Activated naive CD4-positive, alpha-beta T cell treated with anti-CD3 and anti-CD28 coated beads, Interleukin-2, amount 50 U/mL, for 24 hours (primary cell): ENCODE results near the gene KRTAP4-11.
A peak's percentile ranks its signal among the peaks of the same experiment; 100 is the strongest.
"Not testable (repeated sequence)": the region's sequence is repeated elsewhere in the genome, so short reads cannot be mapped to it uniquely, and the experiment has no call there.

Source experiments
- H3K27ac Mint-ChIP-seq: one replicate; pipeline ENCODE4 v1.8.0; 2021; ENCODE audit warnings: mild to moderate bottlenecking, mixed read lengths
- H3K27me3 Mint-ChIP-seq: one replicate; pipeline ENCODE4 v1.8.0; 2021; ENCODE audit warnings: mixed read lengths
- H3K36me3 Mint-ChIP-seq: one replicate; pipeline ENCODE4 v1.8.0; 2021; ENCODE audit warnings: mixed read lengths
- H3K4me1 Mint-ChIP-seq: one replicate; pipeline ENCODE4 v1.8.0; 2021; ENCODE audit warnings: mixed read lengths
- H3K4me3 Mint-ChIP-seq: one replicate; pipeline ENCODE4 v1.8.0; 2021; ENCODE audit warnings: mild to moderate bottlenecking, mixed read lengths
- H3K9me3 Mint-ChIP-seq: one replicate; pipeline ENCODE4 v1.8.0; 2021; ENCODE audit warnings: mixed read lengths

KRTAP4-11 gene

GRCh38 chr17:41139865-41140264 lies 21.7 kb upstream of the KRTAP4-11 start:
- Mint-ChIP-seq H3K9me3 (peaks cover 20% of the 10 kb centered on the region), H3K36me3 (peaks cover 12% of the 10 kb centered on the region)
- not testable (repeated sequence) for H3K4me3 Mint-ChIP-seq, H3K27ac Mint-ChIP-seq, H3K27me3 Mint-ChIP-seq, H3K4me1 Mint-ChIP-seq

GRCh38 chr17:41133880-41134735 lies 15.9 kb upstream of the KRTAP4-11 start:
- Mint-ChIP-seq H3K36me3 (peaks cover 2% of the 10 kb centered on the region), H3K4me3 (no peak overlapping the region), H3K4me1 (peaks cover 38% of the 10 kb centered on the region), H3K27ac (no peak overlapping the region), H3K27me3 (no peaks in the 10 kb centered on the region), H3K9me3 (peaks cover 2% of the 10 kb centered on the region)

GRCh38 chr17:41131979-41132378 lies 13.8 kb upstream of the KRTAP4-11 start:
- Mint-ChIP-seq H3K27me3 (no peaks in the 10 kb centered on the region), H3K9me3 (peaks cover 9% of the 10 kb centered on the region), H3K36me3 (no peaks in the 10 kb centered on the region), H3K4me1 (peaks cover 44% of the 10 kb centered on the region), H3K4me3 (no peak overlapping the region), H3K27ac (no peak overlapping the region)

- Mint-ChIP-seq H3K4me1 (peaks cover 71% of the 10 kb centered on the region), H3K27ac (no peak overlapping the region), H3K4me3 (no peak overlapping the region), H3K9me3 (peaks cover 9% of the 10 kb centered on the region), H3K27me3 (no peaks in the 10 kb centered on the region), H3K36me3 (peaks cover 2% of the 10 kb centered on the region)
Observed at GRCh38 chr17:41127371-41127770, 9.2 kb upstream of the KRTAP4-11 start.

- Mint-ChIP-seq H3K4me3 (peak overlapping the region; percentile 28), H3K36me3 (peaks cover 2% of the 10 kb centered on the region), H3K27me3 (no peaks in the 10 kb centered on the region), H3K9me3 (peaks cover 9% of the 10 kb centered on the region), H3K4me1 (peaks cover 63% of the 10 kb centered on the region), H3K27ac (peak overlapping the region; percentile 46)
Observed at GRCh38 chr17:41126412-41126811, 8.2 kb upstream of the KRTAP4-11 start.

- H3K27ac Mint-ChIP-seq = no peak overlapping the region
- no peaks in the 10 kb centered on the region for H3K27me3 Mint-ChIP-seq
- peaks cover 9% of the 10 kb centered on the region for H3K9me3 Mint-ChIP-seq
- no peak overlapping the region for H3K4me3 Mint-ChIP-seq
- H3K4me1 Mint-ChIP-seq = peaks cover 67% of the 10 kb centered on the region
- peaks cover 2% of the 10 kb centered on the region for H3K36me3 Mint-ChIP-seq
Observed at GRCh38 chr17:41125064-41125463, 6.9 kb upstream of the KRTAP4-11 start.

GRCh38 chr17:41123991-41124371 lies 5.8 kb upstream of the KRTAP4-11 start, which contains the start of gene KRTAP4-12:
Gene KRTAP4-12 (minus strand): TSS chr17:41124182. CDS start chr17:41124122, 60 bp downstream.
- H3K36me3 Mint-ChIP-seq, H3K9me3 Mint-ChIP-seq, H3K27me3 Mint-ChIP-seq: not testable (repeated sequence)
- H3K27ac Mint-ChIP-seq = peak within 1 kb of the TSS; percentile 86
- peaks cover 62% of the 10 kb centered on the region for H3K4me1 Mint-ChIP-seq
- peak within 1 kb of the TSS; percentile 72 for H3K4me3 Mint-ChIP-seq

- H3K9me3 Mint-ChIP-seq, H3K36me3 Mint-ChIP-seq, H3K27me3 Mint-ChIP-seq: not testable (repeated sequence)
- Mint-ChIP-seq H3K4me3 (peak overlapping the region; percentile 72), H3K4me1 (peaks cover 62% of the 10 kb centered on the region), H3K27ac (peak overlapping the region; percentile 86)
Observed at GRCh38 chr17:41123292-41123990, 5.3 kb upstream of the KRTAP4-11 start.

GRCh38 chr17:41121742-41122141 lies 3.6 kb upstream of the KRTAP4-11 start:
- H3K4me1 Mint-ChIP-seq = peaks cover 70% of the 10 kb centered on the region
- H3K36me3 Mint-ChIP-seq = peaks cover 2% of the 10 kb centered on the region
- no peaks in the 10 kb centered on the region for H3K9me3 Mint-ChIP-seq
- H3K27me3 Mint-ChIP-seq = no peaks in the 10 kb centered on the region
- H3K4me3 Mint-ChIP-seq = no peak overlapping the region
- H3K27ac Mint-ChIP-seq = peak overlapping the region; percentile 30

- peak overlapping the region; percentile 38 for H3K4me3 Mint-ChIP-seq
- not testable (repeated sequence) for H3K9me3 Mint-ChIP-seq, H3K36me3 Mint-ChIP-seq, H3K27me3 Mint-ChIP-seq
- peaks cover 55% of the 10 kb centered on the region for H3K4me1 Mint-ChIP-seq
- H3K27ac Mint-ChIP-seq = peak overlapping the region; percentile 46
Observed at GRCh38 chr17:41119696-41120690, 1.8 kb upstream of the KRTAP4-11 start.

GRCh38 chr17:41118721-41119120 lies 548 bp upstream of the KRTAP4-11 start:
- Mint-ChIP-seq H3K9me3 (no peaks in the 10 kb centered on the region), H3K27me3 (no peaks in the 10 kb centered on the region), H3K36me3 (no peaks in the 10 kb centered on the region), H3K27ac (no peak overlapping the region), H3K4me3 (no peak overlapping the region), H3K4me1 (peaks cover 44% of the 10 kb centered on the region)

- no peak overlapping the region for H3K27ac Mint-ChIP-seq
- H3K4me1 Mint-ChIP-seq = peaks cover 30% of the 10 kb centered on the region
- H3K36me3 Mint-ChIP-seq = peaks cover 2% of the 10 kb centered on the region
- H3K27me3 Mint-ChIP-seq = no peaks in the 10 kb centered on the region
- H3K9me3 Mint-ChIP-seq = no peaks in the 10 kb centered on the region
- H3K4me3 Mint-ChIP-seq = no peak overlapping the region
Observed at GRCh38 chr17:41116297-41116696, 1.9 kb downstream of the KRTAP4-11 start.

- Mint-ChIP-seq H3K36me3 (peaks cover 4% of the 10 kb centered on the region), H3K9me3 (no peaks in the 10 kb centered on the region), H3K4me1 (peaks cover 8% of the 10 kb centered on the region), H3K27ac (peak overlapping the region; percentile 18), H3K27me3 (no peaks in the 10 kb centered on the region), H3K4me3 (no peak overlapping the region)
Observed at GRCh38 chr17:41111151-41111885, 6.9 kb downstream of the KRTAP4-11 start.

GRCh38 chr17:41108728-41109386 lies 9.3 kb downstream of the KRTAP4-11 start:
- H3K9me3 Mint-ChIP-seq, H3K27me3 Mint-ChIP-seq, H3K27ac Mint-ChIP-seq, H3K4me3 Mint-ChIP-seq, H3K4me1 Mint-ChIP-seq, H3K36me3 Mint-ChIP-seq: not testable (repeated sequence)
